Measurements from ENCODE around the gene LAD1. TPM values are rescaled to one million over a fixed set of nuclear protein-coding genes. Genes with fewer than 3 reads are reported as not detected.
A peak's percentile ranks its signal among the peaks of the same experiment; 100 is the strongest.

The LAD1 gene
- total RNA-seq, 1 experiment from 2014 or later = 1.2 TPM

DNA sequence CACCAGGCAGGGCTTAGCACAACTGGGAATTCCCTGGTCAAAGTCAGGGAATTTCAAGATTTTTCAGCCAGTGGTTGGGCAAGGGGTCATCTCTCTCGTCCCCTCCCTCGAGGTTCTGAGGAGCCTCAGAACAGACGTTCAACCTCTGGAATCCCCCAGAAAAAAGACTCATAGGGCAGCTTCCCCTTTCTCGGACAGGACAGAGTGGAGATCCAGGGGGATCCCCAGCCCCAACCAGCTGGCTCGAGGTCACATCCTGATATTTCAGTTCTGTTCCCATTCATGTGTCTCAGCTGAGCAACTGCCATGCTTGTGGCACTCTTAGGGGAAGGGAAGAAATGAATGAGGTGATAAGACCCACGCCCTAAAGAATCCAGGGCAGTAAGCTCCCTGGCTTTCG lies 4.9 kb upstream of the LAD1 start:
- Histone ChIP-seq H3K9ac (ENCODE audit: low read length) (no peak overlapping the region), H3K36me3 (ENCODE audit: insufficient read depth, low read length) (peaks cover 30% of the 10 kb centered on the region), H3K4me3 (ENCODE audit: low read length) (no peak overlapping the region), H3K27me3 (ENCODE audit: low read length) (no peaks in the 10 kb centered on the region), H3K9me3 (ENCODE audit: low read length) (no peaks in the 10 kb centered on the region), H3K9me2 (replicated peaks; ENCODE audit: insufficient read depth, low read length) (no peaks in the 10 kb centered on the region), H3K27ac (ENCODE audit: low read length) (peak overlapping the region; percentile 66), H4K20me1 (ENCODE audit: insufficient read depth, low read depth, low read length) (peaks cover 37% of the 10 kb centered on the region), H3K4me1 (ENCODE audit: low read length) (peaks cover 63% of the 10 kb centered on the region), H3K4me2 (ENCODE audit: low read depth, low read length, poor library complexity, severe bottlenecking) (no peak overlapping the region), H2AFZ (ENCODE audit: low read length) (no peak overlapping the region), H3K79me2 (ENCODE audit: low read length) (no peaks in the 10 kb centered on the region)
- DNase-seq = no peak

DNA sequence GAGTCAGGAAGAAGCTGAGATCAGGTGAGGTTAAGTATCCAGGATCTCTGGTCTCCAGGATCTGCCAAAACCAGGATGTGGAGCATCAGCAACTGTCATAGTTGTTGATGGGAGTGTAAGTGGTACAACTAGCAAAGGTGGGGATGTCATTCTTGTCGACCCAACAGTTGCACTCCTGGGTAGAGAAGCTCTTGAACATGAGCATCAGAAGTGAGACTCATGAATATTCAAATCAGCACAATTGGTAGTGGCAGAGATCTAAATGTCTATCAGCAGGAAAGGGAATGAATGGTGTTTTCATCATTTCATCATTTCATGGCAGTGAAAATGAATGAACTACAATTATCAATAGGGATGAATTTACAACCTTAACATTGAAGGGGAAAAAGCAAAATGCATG lies 4.2 kb upstream of the LAD1 start:
- H3K9me3 ChIP-seq (ENCODE audit: low read length) = no peaks in the 10 kb centered on the region
- no peaks in the 10 kb centered on the region for H3K9me2 ChIP-seq (replicated peaks; ENCODE audit: insufficient read depth, low read length)
- H3K36me3 ChIP-seq (ENCODE audit: insufficient read depth, low read length) = peaks cover 24% of the 10 kb centered on the region
- no peak overlapping the region for H2AFZ ChIP-seq (ENCODE audit: low read length)
- no peak for DNase-seq
- no peak overlapping the region for H3K4me3 ChIP-seq (ENCODE audit: low read length)
- H3K27ac ChIP-seq (ENCODE audit: low read length) = peak overlapping the region; percentile 66; the same call in 1 of the 2 replicates
- H3K9ac ChIP-seq (ENCODE audit: low read length) = no peak overlapping the region
- no peak overlapping the region for H3K4me2 ChIP-seq (ENCODE audit: low read depth, low read length, poor library complexity, severe bottlenecking)
- H3K27me3 ChIP-seq (ENCODE audit: low read length) = no peaks in the 10 kb centered on the region
- H4K20me1 ChIP-seq (ENCODE audit: insufficient read depth, low read depth, low read length) = peaks cover 31% of the 10 kb centered on the region
- H3K79me2 ChIP-seq (ENCODE audit: low read length) = no peaks in the 10 kb centered on the region
- H3K4me1 ChIP-seq (ENCODE audit: low read length) = peaks cover 56% of the 10 kb centered on the region

DNA sequence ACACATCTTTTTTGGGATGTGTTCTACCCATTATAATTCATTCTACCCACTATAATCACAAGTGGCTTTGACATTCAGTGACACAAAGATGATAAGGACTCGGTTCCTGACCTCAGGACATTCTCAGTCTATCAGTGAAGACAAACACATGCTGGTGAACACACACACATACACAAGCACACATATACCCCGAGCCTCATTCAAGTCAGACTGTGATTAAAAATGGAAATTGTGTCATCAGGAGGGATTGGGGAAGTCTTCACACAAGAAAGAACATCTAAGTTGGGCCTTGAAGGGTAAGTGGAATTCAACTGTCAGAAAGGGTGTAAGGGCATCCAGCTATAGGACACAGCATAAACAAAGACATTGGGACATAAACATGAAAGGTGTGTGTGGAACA lies 2.6 kb upstream of the LAD1 start:
- Histone ChIP-seq H3K4me3 (ENCODE audit: low read length) (no peak overlapping the region), H4K20me1 (ENCODE audit: insufficient read depth, low read depth, low read length) (peaks cover 19% of the 10 kb centered on the region), H3K27ac (ENCODE audit: low read length) (peak overlapping the region; percentile 66; the same call in 1 of the 2 replicates), H3K4me2 (ENCODE audit: low read depth, low read length, poor library complexity, severe bottlenecking) (no peak overlapping the region), H3K9me3 (ENCODE audit: low read length) (no peaks in the 10 kb centered on the region), H3K4me1 (ENCODE audit: low read length) (peaks cover 41% of the 10 kb centered on the region), H3K9ac (ENCODE audit: low read length) (no peak overlapping the region), H2AFZ (ENCODE audit: low read length) (no peak overlapping the region), H3K27me3 (ENCODE audit: low read length) (no peaks in the 10 kb centered on the region), H3K79me2 (ENCODE audit: low read length) (no peaks in the 10 kb centered on the region), H3K36me3 (ENCODE audit: insufficient read depth, low read length) (peaks cover 10% of the 10 kb centered on the region), H3K9me2 (replicated peaks; ENCODE audit: insufficient read depth, low read length) (no peaks in the 10 kb centered on the region)
- peak; percentile 57 for DNase-seq

DNA sequence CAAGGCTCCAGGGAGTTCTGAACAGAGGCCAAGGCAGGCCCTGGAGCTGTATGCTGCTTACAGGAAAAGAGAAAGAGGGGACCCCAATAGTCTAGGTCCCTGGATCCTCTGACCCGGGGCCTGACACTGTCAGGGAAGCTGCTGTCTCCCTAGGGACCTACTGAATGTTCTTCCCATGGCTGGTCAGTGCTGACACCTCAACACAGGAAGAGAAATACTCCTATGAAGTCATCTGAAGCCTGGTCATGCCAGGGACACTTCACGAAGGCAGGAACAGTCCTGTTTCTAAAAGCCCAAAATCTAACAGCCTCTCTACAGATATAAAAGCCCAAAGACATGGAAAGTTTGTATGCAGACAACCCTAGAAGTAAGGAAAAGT lies 1.7 kb upstream of the LAD1 start:
- no peak overlapping the region for H2AFZ ChIP-seq (ENCODE audit: low read length)
- H3K4me2 ChIP-seq (ENCODE audit: low read depth, low read length, poor library complexity, severe bottlenecking) = no peak overlapping the region
- H3K4me3 ChIP-seq (ENCODE audit: low read length) = no peak overlapping the region
- H3K36me3 ChIP-seq (ENCODE audit: insufficient read depth, low read length) = peaks cover 2% of the 10 kb centered on the region; the same call in 1 of the 2 replicates
- no peaks in the 10 kb centered on the region for H3K79me2 ChIP-seq (ENCODE audit: low read length)
- no peak for DNase-seq
- H3K4me1 ChIP-seq (ENCODE audit: low read length) = peaks cover 33% of the 10 kb centered on the region
- H3K27me3 ChIP-seq (ENCODE audit: low read length) = no peaks in the 10 kb centered on the region
- H3K9me3 ChIP-seq (ENCODE audit: low read length) = no peaks in the 10 kb centered on the region
- peaks cover 12% of the 10 kb centered on the region; the same call in 1 of the 2 replicates for H4K20me1 ChIP-seq (ENCODE audit: insufficient read depth, low read depth, low read length)
- H3K27ac ChIP-seq (ENCODE audit: low read length) = no peak overlapping the region
- H3K9ac ChIP-seq (ENCODE audit: low read length) = no peak overlapping the region
- no peaks in the 10 kb centered on the region for H3K9me2 ChIP-seq (replicated peaks; ENCODE audit: insufficient read depth, low read length)

DNA sequence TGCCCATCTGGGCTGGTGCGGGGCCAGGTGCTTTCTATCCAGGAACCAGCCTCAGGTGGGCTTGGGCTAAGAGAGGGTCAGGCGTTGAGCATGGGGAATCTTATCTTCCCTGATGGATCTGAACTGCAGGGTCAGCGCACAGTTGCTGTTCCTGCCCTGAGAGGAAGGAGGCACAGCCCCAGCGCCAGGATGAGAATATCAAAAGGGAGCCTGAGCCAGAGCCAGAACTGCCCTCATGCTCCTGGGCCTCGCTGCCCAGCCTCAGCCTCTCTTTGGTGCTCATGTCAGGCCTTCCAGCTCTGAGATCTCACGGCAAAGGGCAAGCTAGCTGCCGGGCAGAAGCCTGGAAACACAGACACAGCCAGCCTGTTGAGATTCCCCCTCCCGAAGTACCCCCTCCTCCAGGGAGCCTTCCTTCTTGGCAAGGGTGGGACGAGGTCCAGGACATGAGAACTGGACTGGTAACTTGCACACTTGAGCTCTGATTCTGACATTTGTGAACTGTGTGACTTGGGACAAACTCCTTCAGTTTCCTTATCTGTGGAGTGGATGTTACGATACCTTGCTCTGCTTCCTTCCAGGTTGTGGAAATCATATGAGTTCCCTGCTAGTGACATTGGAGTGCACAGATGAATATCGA lies 1.2 kb upstream of the LAD1 start:
- no peak overlapping the region for H3K27ac ChIP-seq (ENCODE audit: low read length)
- no peak overlapping the region for H3K9ac ChIP-seq (ENCODE audit: low read length)
- no peak for DNase-seq
- H3K79me2 ChIP-seq (ENCODE audit: low read length) = no peaks in the 10 kb centered on the region
- peaks cover 28% of the 10 kb centered on the region for H3K4me1 ChIP-seq (ENCODE audit: low read length)
- H3K4me2 ChIP-seq (ENCODE audit: low read depth, low read length, poor library complexity, severe bottlenecking) = no peak overlapping the region
- no peaks in the 10 kb centered on the region for H3K9me2 ChIP-seq (replicated peaks; ENCODE audit: insufficient read depth, low read length)
- H4K20me1 ChIP-seq (ENCODE audit: insufficient read depth, low read depth, low read length) = peaks cover 7% of the 10 kb centered on the region; the same call in 1 of the 2 replicates
- H3K36me3 ChIP-seq (ENCODE audit: insufficient read depth, low read length) = no peaks in the 10 kb centered on the region
- no peak overlapping the region for H3K4me3 ChIP-seq (ENCODE audit: low read length)
- H3K9me3 ChIP-seq (ENCODE audit: low read length) = no peaks in the 10 kb centered on the region
- H3K27me3 ChIP-seq (ENCODE audit: low read length) = no peaks in the 10 kb centered on the region
- H2AFZ ChIP-seq (ENCODE audit: low read length) = no peak overlapping the region

DNA sequence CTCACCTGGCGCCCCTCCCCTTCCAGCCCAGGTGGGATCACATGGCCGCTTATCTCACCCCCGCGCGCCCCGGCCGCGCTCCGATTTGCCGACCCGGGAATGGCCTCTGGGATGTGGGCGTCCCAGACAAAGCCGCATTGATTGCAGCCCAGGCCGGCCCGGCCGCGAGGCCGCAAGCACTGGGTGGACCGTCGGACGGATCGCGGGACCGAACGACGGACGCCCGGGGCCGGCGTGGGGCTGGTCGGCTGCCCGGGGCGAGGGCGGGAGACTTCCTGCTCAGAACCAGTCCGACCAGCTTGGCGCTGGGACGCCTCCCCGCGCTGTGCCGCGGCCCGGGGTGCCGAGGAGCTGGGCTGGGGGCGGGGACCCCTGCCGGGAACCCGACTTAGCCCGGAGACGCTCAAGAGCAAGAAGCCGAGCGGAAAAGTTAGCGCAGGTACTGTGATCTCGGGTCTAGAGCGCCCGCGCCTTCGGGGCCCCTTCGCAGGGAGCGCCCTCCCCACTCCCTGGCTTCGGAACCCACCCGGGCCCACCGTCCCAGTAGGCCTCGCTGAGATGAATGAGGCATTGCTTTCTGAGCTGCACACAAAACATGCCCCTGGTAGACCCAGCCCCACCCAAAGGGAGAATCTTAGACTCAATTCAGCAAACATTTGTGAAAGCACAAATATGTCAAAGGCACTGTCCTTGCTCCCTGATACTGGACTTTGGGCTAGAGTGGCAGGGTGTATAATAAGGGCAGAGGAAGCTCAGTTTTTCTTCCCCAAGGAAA lies 415 bp upstream of the LAD1 start:
- no peak overlapping the region for H2AFZ ChIP-seq (ENCODE audit: low read length)
- H3K79me2 ChIP-seq (ENCODE audit: low read length) = no peaks in the 10 kb centered on the region
- no peak for DNase-seq
- no peak overlapping the region for H3K9ac ChIP-seq (ENCODE audit: low read length)
- no peaks in the 10 kb centered on the region for H3K9me3 ChIP-seq (ENCODE audit: low read length)
- no peaks in the 10 kb centered on the region for H3K27me3 ChIP-seq (ENCODE audit: low read length)
- no peaks in the 10 kb centered on the region for H3K9me2 ChIP-seq (replicated peaks; ENCODE audit: insufficient read depth, low read length)
- no peak overlapping the region for H3K27ac ChIP-seq (ENCODE audit: low read length)
- H3K4me1 ChIP-seq (ENCODE audit: low read length) = peaks cover 20% of the 10 kb centered on the region
- H4K20me1 ChIP-seq (ENCODE audit: insufficient read depth, low read depth, low read length) = peaks cover 6% of the 10 kb centered on the region; the same call in 1 of the 2 replicates
- no peak overlapping the region for H3K4me3 ChIP-seq (ENCODE audit: low read length)
- no peaks in the 10 kb centered on the region for H3K36me3 ChIP-seq (ENCODE audit: insufficient read depth, low read length)
- H3K4me2 ChIP-seq (ENCODE audit: low read depth, low read length, poor library complexity, severe bottlenecking) = no peak overlapping the region

DNA sequence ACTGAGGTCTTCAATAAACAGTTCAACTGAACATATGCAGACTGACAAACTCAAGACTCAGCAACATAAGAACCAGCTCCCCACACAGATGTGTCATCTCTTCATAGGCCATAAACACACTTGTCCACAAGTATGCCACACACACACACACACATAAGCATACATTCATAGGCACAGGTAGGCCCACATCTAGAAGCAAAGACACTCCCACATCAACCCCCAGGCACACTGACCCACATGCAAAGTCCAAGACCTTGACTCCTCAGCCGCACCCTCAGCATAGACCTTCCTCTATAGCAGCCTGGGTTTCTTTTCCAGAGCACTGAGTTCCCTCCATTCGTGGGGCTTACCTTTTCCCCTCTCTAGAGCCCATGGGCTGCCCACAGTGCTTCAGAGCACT lies 1.4 kb downstream of the LAD1 start:
- Histone ChIP-seq H3K4me2 (ENCODE audit: low read depth, low read length, poor library complexity, severe bottlenecking) (no peak overlapping the region), H3K27me3 (ENCODE audit: low read length) (no peaks in the 10 kb centered on the region), H3K79me2 (ENCODE audit: low read length) (no peaks in the 10 kb centered on the region), H3K9me3 (ENCODE audit: low read length) (no peaks in the 10 kb centered on the region), H3K27ac (ENCODE audit: low read length) (no peak overlapping the region), H3K4me3 (ENCODE audit: low read length) (no peak overlapping the region), H2AFZ (ENCODE audit: low read length) (no peak overlapping the region), H3K9ac (ENCODE audit: low read length) (no peak overlapping the region), H3K36me3 (ENCODE audit: insufficient read depth, low read length) (no peaks in the 10 kb centered on the region), H3K4me1 (ENCODE audit: low read length) (0 out of 2 replicates have a peak, but pooled peaks cover 3% of the 10 kb centered on the region), H3K9me2 (replicated peaks; ENCODE audit: insufficient read depth, low read length) (no peaks in the 10 kb centered on the region), H4K20me1 (ENCODE audit: insufficient read depth, low read depth, low read length) (peaks cover under 1% of the 10 kb centered on the region; the same call in 1 of the 2 replicates)
- DNase-seq = no peak

DNA sequence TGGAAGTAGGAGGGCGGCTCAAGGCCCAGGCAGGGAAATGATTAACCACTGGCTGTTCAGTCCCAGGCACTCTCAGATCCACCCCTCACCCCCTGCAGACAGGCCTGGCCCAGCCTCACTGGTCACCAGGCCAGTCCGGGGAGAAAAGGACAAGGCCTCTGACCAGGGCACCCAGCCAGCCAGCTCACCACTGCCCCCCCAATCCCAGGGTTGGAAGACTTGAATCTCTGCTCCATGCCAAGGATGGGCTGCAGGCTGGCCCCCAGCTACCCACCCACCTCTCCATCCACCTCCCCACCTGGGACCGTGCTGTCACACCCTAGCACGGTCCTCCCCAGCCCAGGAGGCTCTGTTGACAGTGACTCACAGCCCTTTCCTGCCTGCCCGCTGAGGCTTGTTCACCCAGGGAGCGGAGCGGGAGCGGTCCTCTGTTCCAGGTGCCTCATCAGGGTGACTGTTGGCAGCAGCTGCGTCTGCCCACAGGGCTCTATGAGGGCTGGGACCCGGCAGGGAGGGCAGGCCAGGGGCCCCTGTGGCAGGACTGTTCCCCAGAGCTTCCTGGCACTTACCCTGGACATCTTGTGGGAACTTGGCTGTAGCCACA lies 2.2 kb downstream of the LAD1 start:
- Histone ChIP-seq H3K4me1 (ENCODE audit: low read length) (no peaks in the 10 kb centered on the region), H3K36me3 (ENCODE audit: insufficient read depth, low read length) (no peaks in the 10 kb centered on the region), H3K27ac (ENCODE audit: low read length) (no peak overlapping the region), H3K4me3 (ENCODE audit: low read length) (no peak overlapping the region), H3K9me3 (ENCODE audit: low read length) (no peaks in the 10 kb centered on the region), H3K79me2 (ENCODE audit: low read length) (no peaks in the 10 kb centered on the region), H4K20me1 (ENCODE audit: insufficient read depth, low read depth, low read length) (no peaks in the 10 kb centered on the region), H3K9ac (ENCODE audit: low read length) (no peak overlapping the region), H3K9me2 (replicated peaks; ENCODE audit: insufficient read depth, low read length) (no peaks in the 10 kb centered on the region), H2AFZ (ENCODE audit: low read length) (no peak overlapping the region), H3K27me3 (ENCODE audit: low read length) (no peaks in the 10 kb centered on the region), H3K4me2 (ENCODE audit: low read depth, low read length, poor library complexity, severe bottlenecking) (no peak overlapping the region)
- DNase-seq = no peak
